OCI-LY7 (cell line): ENCODE results near the gene FRMPD2.

Experiments used
- EZH2phosphoT487 ChIP-seq: fragments of 200-600 bp; sonication (generic); IDR thresholded peaks from 2 replicates; pipeline ENCODE4 v1.6.1; 2018; ENCODE audit warnings: low read depth, borderline replicate concordance, mild to moderate bottlenecking, mixed run types, antibody characterized with exemption, low read length, moderate library complexity, mixed read lengths
- TF ChIP-seq, protein P1 (sequence below): fragments of 200-600 bp; sonication (generic); conservative IDR thresholded peaks from 2 replicates; pipeline ENCODE4 v1.5.1; 2014; ENCODE audit warnings: mild to moderate bottlenecking, antibody characterized with exemption, low read length, moderate library complexity, mixed read lengths

GRCh38 chr10:48210391-48210790 is 64.1 kb downstream of the FRMPD2 start:
- TF ChIP-seq, protein P1, sequence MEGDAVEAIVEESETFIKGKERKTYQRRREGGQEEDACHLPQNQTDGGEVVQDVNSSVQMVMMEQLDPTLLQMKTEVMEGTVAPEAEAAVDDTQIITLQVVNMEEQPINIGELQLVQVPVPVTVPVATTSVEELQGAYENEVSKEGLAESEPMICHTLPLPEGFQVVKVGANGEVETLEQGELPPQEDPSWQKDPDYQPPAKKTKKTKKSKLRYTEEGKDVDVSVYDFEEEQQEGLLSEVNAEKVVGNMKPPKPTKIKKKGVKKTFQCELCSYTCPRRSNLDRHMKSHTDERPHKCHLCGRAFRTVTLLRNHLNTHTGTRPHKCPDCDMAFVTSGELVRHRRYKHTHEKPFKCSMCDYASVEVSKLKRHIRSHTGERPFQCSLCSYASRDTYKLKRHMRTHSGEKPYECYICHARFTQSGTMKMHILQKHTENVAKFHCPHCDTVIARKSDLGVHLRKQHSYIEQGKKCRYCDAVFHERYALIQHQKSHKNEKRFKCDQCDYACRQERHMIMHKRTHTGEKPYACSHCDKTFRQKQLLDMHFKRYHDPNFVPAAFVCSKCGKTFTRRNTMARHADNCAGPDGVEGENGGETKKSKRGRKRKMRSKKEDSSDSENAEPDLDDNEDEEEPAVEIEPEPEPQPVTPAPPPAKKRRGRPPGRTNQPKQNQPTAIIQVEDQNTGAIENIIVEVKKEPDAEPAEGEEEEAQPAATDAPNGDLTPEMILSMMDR: no peak
- no peak for TF ChIP-seq EZH2phosphoT487
